Endothelial cell of umbilical vein (primary cell): ENCODE data around the gene NLRP8.

Source experiments
- CTCF ChIP-seq, 2 donors: IDR thresholded peaks; 1 replicate in 1 of 2; 2 replicates in 1 of 2; pipeline ENCODE4 v1.5.1; 2011; ENCODE audit warnings: low read length in 2 of 2, mild to moderate bottlenecking in 2 of 2, moderate library complexity in 2 of 2, control low read depth in 1 of 2, inconsistent platforms in 1 of 2, low read depth in 1 of 2; ENCODE audit not compliant: insufficient read depth in 1 of 2; ENCODE audit errors: extremely low read depth in 1 of 2
- MYC ChIP-seq: IDR thresholded peaks from one replicate; pipeline ENCODE4 v1.6.1; 2011; ENCODE audit warnings: mild to moderate bottlenecking, low read depth, low read length
- POLR2A ChIP-seq: IDR thresholded peaks from 2 replicates; pipeline ENCODE4 v1.6.1; 2012; ENCODE audit warnings: low read depth, mild to moderate bottlenecking, control low read depth, low read length
- POLR2AphosphoS5 ChIP-seq: IDR thresholded peaks from 2 replicates; pipeline ENCODE4 v1.6.1; 2012; ENCODE audit warnings: low read depth, mild to moderate bottlenecking, control low read depth, low read length, moderate library complexity; ENCODE audit not compliant: insufficient read depth

- no peak for TF ChIP-seq POLR2A
- TF ChIP-seq CTCF (IDR thresholded peaks at IDR 0.05; ENCODE audit: extremely low read depth in 1 of 2, insufficient read depth in 1 of 2, low read depth in 1 of 2, low read length in 2 of 2) = no peak
- no peak for TF ChIP-seq POLR2AphosphoS5
- TF ChIP-seq MYC = no peak
Measured at GRCh38 chr19:55985254-55985653, 37.6 kb downstream of the NLRP8 start.
